A673 (cell line): ENCODE measurements around the gene ARSB. TPM values are rescaled to one million over a fixed set of nuclear protein-coding genes. Genes with fewer than 3 reads are reported as not detected.

Source experiments
- BruUV-seq: library from RNA; stranded (reverse); fragments of 400-500 nt; replicated peaks from 2 replicates; lab custom pipeline; 2021; lab: Mats Ljungman, UMichigan
- CTCF ChIA-PET: fragments of 300-600 bp; sonication (Branson Sonifier 250); formaldehyde crosslinking; loops from one replicate; lab custom pipeline; 2022; ENCODE audit warnings: antibody characterized with exemption; lab: Charles Lee
- POLR2A ChIA-PET: fragments of 300-600 bp; sonication (Branson Sonifier 250); formaldehyde crosslinking; loops from one replicate; lab custom pipeline; 2022; ENCODE audit warnings: antibody characterized with exemption; ENCODE audit not compliant: low non-redundant PET; lab: Charles Lee
- DNase-seq: peaks from one replicate; pipeline ENCODE4 v3.0.0-alpha.2; 2015; ENCODE audit warnings: low spot score
- H3K27ac ChIP-seq: fragments of 200-600 bp; sonication (generic); 2 replicates; pipeline ENCODE4 v1.5.1; 2016; ENCODE audit warnings: mixed run types, low read depth, mild to moderate bottlenecking, mixed read lengths, antibody characterized with exemption, low read length; ENCODE audit not compliant: poor library complexity, severe bottlenecking
- H3K27me3 ChIP-seq: fragments of 200-600 bp; sonication (generic); replicated peaks from 2 replicates; pipeline ENCODE4 v1.6.1; 2017; ENCODE audit warnings: mixed run types, low read depth, mild to moderate bottlenecking, mixed read lengths, antibody characterized with exemption, low read length; ENCODE audit not compliant: insufficient read depth, poor library complexity
- H3K36me3 ChIP-seq: fragments of 200-600 bp; sonication (generic); 2 replicates; pipeline ENCODE4 v1.6.1; 2016; ENCODE audit warnings: mixed run types, mild to moderate bottlenecking, mixed read lengths, antibody characterized with exemption, low read length; ENCODE audit not compliant: insufficient read depth, poor library complexity, severe bottlenecking
- H3K4me1 ChIP-seq: fragments of 200-600 bp; sonication (generic); 2 replicates; pipeline ENCODE4 v1.6.1; 2017; ENCODE audit warnings: mixed run types, mild to moderate bottlenecking, mixed read lengths, antibody characterized with exemption, low read length; ENCODE audit not compliant: insufficient read depth, poor library complexity, severe bottlenecking
- H3K4me3 ChIP-seq: fragments of 200-600 bp; sonication (generic); 2 replicates; pipeline ENCODE4 v1.5.1; 2016; ENCODE audit warnings: low read depth, mixed run types, mild to moderate bottlenecking, mixed read lengths, low read length; ENCODE audit not compliant: poor library complexity, severe bottlenecking
- H3K9me3 ChIP-seq: fragments of 200-600 bp; sonication (generic); 2 replicates; pipeline ENCODE4 v1.6.1; 2016; ENCODE audit warnings: mixed run types, low read depth, mild to moderate bottlenecking, mixed read lengths, antibody characterized with exemption, low read length; ENCODE audit not compliant: poor library complexity, severe bottlenecking
- CTCF ChIP-seq: fragments of 300-800, 200-600 bp; sonication (generic); conservative IDR thresholded peaks from 2 replicates; pipeline ENCODE4 v1.5.1; 2017; ENCODE audit warnings: low read depth, mild to moderate bottlenecking, antibody characterized with exemption, low read length, moderate library complexity, mixed read lengths
- EZH2 ChIP-seq: fragments of 200-600 bp; sonication (generic); IDR thresholded peaks from 2 replicates; pipeline ENCODE4 v1.6.1; 2017; ENCODE audit warnings: borderline replicate concordance, low read depth, mild to moderate bottlenecking, mixed read lengths, antibody characterized with exemption, low read length; ENCODE audit not compliant: poor library complexity, severe bottlenecking
- intact Hi-C: fragments of 100-400 bp; cut with micrococcal nuclease; formaldehyde crosslinking; loops from one replicate; pipeline ENCODE4 v1.10.0; 2022; ENCODE audit not compliant: unreplicated experiment
- total RNA-seq: library from RNA; stranded (reverse); gene quantifications from 2 replicates; pipeline ENCODE4 v1.2.3, GENCODE V29; 2021

The ARSB gene
- total RNA-seq, 1 experiment from 2014 or later, result 16.8 TPM

- no TSS peak for BruUV-seq
- no peaks in the 10 kb centered on the region for H3K36me3 ChIP-seq
- H3K4me3 ChIP-seq, result no peak overlapping the region
- no peak overlapping the region for H3K27ac ChIP-seq
- intact Hi-C loops, result no loop called here
- H3K9me3 ChIP-seq, result no peaks in the 10 kb centered on the region
- ChIA-PET CTCF (no interaction called here), POLR2A (no interaction called here)
- H3K4me1 ChIP-seq, result no peaks in the 10 kb centered on the region
- H3K27me3 ChIP-seq, result no peaks in the 10 kb centered on the region
- TF ChIP-seq EZH2 (no peak), CTCF (no peak)
- DNase-seq, result no peak
These were observed 46.4 kb upstream of the ARSB start for GRCh38 chr5:79031485-79031867.

GRCh38 chr5:79030663-79031484 is 45.8 kb upstream of the ARSB start:
- Histone ChIP-seq H3K4me3 (no peak overlapping the region), H3K27me3 (no peaks in the 10 kb centered on the region), H3K4me1 (no peaks in the 10 kb centered on the region), H3K9me3 (no peaks in the 10 kb centered on the region), H3K36me3 (no peaks in the 10 kb centered on the region), H3K27ac (no peak overlapping the region)
- ChIA-PET POLR2A (no interaction called here), CTCF (interaction anchor here (0.7 kb wide), 1 partner anchor 1465 kb away, joined by 6 read pairs; no protein-coding TSS in a partner anchor)
- TF ChIP-seq CTCF, result no peak
- TF ChIP-seq EZH2, result no peak
- intact Hi-C loops, result no loop called here
- no TSS peak for BruUV-seq
- DNase-seq, result no peak

- CTCF ChIA-PET, result interaction anchor here (0.5 to 1.6 kb wide), 12 partner anchors 8 to 1213 kb away, joined by 3 to 70 read pairs (median 5); partner anchors contain the start of gene HOMER1
- H3K27me3 ChIP-seq, result no peaks in the 10 kb centered on the region
- H3K27ac ChIP-seq, result no peak overlapping the region
- POLR2A ChIA-PET, result no interaction called here
- H3K4me3 ChIP-seq, result peak overlapping the region; percentile 26
- no peaks in the 10 kb centered on the region for H3K36me3 ChIP-seq
- no peaks in the 10 kb centered on the region for H3K9me3 ChIP-seq
- intact Hi-C loops, result loop anchor here (1.0 to 10.0 kb wide), 3 partner anchors 108 to 1058 kb away; no protein-coding TSS in a partner anchor
- TF ChIP-seq CTCF (peak; percentile 98), EZH2 (no peak)
- BruUV-seq, result no TSS peak
- peaks cover 10% of the 10 kb centered on the region for H3K4me1 ChIP-seq
- DNase-seq, result peak; percentile 75
These were observed 40.0 kb upstream of the ARSB start for GRCh38 chr5:79025054-79025472.
